ENCODE results near the gene S100A5.

DNA sequence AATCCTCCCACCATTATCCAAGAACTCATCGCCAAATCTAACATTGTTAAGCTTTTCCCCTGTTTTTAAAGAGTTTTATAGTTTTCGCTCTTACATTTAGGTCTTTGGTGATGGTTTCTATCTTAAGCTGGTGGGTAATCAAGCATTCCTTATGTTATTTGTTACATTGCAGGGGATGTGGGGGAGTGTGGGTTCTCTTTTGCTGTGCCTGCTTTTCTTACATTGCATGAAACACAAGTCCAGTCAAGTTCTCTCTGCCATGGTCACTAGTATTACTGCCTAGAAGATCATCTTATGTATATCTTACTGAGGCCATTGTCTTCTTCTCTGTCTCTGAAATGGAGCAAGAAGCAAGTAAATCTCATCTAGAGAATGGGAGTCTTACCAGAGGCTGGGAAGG is 53.0 kb downstream of the S100A5 start:
- TF ChIP-seq, protein P1, sequence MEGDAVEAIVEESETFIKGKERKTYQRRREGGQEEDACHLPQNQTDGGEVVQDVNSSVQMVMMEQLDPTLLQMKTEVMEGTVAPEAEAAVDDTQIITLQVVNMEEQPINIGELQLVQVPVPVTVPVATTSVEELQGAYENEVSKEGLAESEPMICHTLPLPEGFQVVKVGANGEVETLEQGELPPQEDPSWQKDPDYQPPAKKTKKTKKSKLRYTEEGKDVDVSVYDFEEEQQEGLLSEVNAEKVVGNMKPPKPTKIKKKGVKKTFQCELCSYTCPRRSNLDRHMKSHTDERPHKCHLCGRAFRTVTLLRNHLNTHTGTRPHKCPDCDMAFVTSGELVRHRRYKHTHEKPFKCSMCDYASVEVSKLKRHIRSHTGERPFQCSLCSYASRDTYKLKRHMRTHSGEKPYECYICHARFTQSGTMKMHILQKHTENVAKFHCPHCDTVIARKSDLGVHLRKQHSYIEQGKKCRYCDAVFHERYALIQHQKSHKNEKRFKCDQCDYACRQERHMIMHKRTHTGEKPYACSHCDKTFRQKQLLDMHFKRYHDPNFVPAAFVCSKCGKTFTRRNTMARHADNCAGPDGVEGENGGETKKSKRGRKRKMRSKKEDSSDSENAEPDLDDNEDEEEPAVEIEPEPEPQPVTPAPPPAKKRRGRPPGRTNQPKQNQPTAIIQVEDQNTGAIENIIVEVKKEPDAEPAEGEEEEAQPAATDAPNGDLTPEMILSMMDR (conservative IDR thresholded peaks at IDR 0.05; ENCODE audit: low read length) = no peak
- TF ChIP-seq EZH2phosphoT487 (IDR thresholded peaks at IDR 0.05; ENCODE audit: borderline replicate concordance) = no peak
